NCI-H2081 (cell line): ENCODE results near the gene FBXO15.

Experiments
- DNase-seq, 2 experiments: peaks; one replicate each; lab custom pipeline; 2025; lab: John Stamatoyannopoulos, UW

FBXO15 gene

DNA sequence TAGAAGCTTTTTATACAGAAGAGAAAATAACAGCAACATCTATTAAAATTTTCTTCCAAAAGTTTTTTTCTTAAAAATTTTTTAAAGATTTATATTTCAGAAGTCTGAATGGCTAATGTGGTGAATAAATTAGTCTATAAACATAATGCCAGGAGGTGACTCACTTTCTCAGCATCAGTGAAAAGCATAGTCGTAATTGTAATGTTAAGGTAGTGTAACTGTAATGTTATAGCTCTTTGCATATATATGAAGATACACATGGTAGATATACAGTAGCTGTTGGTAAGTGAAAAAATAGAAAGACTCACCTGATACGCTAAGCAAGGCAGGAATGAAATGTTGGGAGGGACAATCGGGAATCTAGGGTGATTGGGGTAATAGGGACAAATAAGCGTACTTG, 6.2 kb upstream of the FBXO15 start:
- DNase-seq, result no peak

DNA sequence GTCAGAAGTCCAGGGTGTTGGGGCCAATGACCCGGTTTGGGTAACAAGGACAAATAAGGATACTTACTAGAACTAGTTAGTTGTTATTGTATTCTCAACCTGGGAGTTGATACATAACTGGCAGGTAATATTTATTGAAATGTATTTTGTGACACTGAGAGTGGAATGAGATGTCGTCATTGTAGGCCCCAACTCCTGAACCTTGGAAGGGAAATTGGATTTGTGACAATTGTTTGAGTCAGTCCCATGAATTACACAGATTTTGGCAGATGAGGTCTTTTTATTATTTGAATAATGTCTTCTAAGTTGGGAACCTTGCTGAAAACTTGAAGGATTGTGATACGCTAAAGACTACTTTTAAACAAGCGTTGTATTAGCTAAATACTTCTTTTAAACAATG, 5.7 kb upstream of the FBXO15 start:
- DNase-seq, result no peak

DNA sequence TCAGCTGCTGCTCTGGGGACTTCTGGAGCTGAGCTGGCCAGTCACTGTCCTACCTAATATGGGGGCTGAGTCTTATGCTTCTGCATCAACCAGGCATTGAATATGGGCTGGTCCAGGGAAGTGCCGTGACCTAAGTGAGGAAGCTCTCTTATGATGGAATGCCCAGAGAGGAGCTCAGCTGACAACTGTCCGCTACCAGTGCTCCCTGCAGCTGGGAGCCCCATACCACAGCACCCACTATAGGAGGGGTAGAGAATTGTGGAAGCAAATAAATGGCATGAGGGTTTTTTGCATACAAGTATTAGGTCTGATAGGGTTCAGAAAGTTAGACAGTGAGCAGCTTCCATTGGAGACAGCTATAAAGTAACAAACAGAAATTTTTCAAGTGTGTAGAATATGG, 5.2 kb upstream of the FBXO15 start:
- no peak for DNase-seq

DNA sequence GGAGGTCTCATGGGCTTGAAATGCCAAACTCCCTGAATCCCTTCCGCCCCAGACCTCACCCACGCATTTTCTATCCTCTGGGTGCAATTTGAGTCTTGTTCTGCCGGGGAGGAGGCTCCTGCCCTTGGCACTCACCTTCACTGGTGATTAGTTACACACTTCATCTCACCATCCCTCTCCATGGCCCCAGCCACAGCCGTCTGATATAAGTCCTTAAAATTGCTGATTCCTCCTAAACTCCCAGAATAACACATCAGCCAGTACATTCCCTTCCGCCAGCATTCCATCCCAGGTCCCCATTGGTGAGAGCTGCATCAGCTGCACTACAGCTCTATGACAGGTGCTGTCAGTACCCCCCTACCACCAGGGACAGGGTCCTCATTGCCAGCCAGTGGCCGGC, 4.6 kb upstream of the FBXO15 start:
- DNase-seq, result no peak

DNA sequence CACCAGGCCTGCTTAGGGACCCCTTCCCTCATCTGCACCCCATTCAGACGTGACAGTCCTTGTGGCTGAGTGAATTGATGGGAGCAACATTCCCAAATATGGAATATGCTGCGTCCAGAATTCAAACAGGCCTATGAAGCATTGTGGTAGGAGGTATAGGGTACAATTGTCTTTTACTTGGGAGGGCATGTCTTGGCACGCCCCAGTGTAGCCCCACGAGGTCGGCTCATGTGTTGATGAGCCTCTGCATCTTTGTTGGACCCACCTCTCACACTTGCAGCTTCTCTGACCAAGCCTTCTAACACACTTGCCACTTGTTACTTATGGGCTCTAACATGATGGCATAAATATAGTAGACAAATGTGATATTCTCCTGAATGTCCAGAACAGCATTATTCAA, 2.2 kb upstream of the FBXO15 start:
- no peak for DNase-seq

DNA sequence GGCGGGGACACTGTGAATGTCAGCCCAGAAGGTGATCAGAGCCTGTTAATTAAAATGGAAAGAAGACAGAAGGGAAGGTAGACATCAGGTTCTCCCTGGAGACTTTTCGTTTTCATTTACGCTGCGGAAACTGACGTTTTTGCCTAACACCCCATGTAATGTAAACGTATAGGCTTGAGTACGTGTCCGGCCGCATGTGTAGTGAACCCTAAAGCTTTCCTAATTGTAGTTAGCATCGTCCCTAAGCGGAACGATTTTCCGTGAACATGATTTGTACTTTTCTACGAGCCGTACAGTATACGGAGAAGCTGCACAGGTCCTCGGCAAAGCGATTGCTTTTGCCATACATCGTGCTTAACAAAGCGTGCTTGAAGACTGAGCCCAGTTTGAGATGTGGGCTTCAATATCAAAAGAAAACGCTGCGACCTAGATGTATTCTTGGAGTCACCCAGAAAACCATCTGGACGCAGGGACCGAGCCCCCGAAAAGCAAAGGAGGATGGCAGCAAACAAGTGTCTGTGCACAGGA, 973 bp upstream of the FBXO15 start:
- DNase-seq, result no peak

DNA sequence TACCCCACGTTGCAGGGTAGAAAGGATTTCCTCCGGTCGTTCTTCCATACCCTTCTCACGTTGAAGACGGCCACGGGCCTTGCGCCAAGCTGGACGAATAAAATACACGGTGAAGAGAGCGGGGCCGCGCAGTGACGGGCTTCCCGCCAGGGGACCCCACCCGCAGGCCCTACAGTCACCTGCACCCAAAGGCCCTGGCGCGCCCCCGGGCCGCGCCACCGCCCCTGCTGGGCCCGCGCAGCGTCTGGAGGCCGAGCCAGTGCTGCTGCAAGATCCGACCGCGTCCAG, 199 bp downstream of the FBXO15 start:
- DNase-seq, result no peak

DNA sequence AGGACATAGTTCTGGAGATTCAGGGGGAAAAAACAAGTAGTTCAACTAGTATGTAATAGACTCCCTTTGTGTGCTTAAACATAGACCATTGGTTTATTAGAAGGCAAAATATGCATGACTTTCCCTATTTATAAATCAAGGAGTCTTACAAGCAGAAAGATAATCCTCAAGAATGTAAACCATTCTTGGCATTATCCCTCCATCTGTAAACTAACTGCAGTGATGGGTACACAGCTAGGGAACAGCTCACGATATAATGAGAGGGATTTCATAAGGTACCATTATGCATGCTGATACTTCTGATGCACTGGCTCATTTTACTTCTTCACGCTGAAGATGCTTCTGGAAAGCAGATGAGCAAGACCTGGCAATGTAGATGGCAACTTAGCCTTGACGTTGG, 878 bp downstream of the FBXO15 start:
- DNase-seq, result no peak

DNA sequence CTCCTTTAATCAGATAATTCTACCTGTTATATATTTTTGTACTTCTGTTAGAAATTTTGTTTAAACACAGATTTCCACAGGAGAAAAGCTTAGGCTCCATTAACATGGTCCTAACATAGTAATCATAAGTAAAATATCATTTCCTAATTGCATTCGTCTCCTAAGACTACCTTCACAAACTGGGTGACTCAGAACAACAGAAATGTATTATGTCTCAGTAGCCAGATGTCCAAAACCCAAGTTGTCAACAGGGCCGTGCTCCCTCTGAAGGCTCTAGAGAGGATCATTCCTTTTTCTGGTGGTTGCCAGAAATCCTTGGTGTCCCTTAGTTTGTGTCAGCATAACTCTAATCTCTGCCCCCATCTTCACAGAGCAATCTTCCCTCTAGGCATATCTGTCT, 5.4 kb downstream of the FBXO15 start:
- no peak for DNase-seq

DNA sequence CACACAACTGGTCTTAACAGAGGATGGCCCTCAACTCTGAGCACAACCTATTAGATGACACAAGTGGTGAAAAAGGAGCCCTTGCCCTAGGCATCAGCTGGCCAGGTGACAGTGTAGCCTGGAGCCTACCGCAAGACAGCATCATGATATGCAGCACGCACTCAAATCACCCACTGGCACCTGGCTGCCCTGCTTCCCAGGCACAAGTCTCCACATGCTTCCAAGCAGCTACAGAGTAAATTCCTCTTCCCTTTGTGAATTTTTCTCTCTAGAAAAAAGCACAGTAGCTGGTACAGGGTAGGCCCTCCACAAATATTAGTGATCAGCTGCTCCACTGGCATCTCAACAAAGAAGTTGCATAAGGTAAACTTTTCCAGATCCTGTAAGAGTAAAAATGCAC, 6.0 kb downstream of the FBXO15 start:
- no peak for DNase-seq

DNA sequence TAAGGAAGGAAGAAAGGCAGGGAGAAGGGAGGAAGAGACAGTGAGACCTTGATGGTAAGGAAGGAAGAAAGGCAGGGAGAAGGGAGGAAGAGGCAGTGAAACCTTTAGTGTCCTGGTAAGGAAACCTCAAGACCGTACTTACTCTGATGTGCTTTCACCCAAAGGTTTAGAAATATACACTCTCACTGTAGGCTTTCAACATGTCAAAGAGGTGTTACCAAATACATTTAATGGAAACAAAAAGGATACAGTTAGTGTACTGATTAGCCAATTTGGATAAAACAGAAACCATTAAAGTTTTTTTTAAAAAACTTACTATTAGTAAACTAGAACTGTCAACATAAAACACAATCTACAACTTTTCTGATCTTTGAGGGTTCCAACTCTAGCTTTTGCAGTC, 7.1 kb downstream of the FBXO15 start:
- no peak for DNase-seq

DNA sequence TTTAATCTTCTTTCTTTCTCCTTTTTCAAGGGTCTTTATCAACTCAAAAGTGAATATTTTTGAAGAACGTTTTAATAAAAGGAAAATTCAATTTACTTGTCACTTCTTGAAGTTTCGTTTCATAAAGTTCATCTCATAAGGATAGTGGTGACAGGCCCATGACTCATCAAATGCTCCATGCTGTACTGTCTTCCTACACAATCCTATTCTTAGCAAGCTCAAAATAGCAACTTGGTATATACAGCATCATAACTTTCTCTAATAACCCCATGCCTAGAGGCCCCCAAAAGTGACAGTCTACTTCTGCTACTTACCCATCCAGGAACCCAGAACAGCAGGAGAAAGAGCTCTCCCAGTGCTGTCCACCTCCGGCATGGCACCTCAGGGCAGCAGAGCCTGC, 7.7 kb downstream of the FBXO15 start:
- no peak for DNase-seq

DNA sequence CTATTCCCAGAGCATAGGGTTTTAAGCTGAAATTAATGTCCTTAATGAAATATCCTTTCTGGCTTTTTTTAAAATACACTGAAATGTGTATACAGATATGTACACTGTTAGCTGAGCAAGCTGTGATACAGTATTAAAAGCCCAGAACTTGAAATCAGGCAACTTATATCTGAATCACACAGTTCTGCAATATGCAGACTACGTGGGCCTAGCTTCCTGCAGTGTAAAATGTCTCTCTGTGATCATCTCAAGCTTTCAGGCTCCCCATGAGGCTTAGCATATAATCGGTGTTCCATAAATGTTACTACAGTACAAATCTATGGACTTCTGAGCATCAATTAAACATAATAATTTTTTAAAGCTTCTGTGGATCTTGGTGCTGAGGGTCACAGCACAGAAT, 8.2 kb downstream of the FBXO15 start:
- DNase-seq, result no peak

DNA sequence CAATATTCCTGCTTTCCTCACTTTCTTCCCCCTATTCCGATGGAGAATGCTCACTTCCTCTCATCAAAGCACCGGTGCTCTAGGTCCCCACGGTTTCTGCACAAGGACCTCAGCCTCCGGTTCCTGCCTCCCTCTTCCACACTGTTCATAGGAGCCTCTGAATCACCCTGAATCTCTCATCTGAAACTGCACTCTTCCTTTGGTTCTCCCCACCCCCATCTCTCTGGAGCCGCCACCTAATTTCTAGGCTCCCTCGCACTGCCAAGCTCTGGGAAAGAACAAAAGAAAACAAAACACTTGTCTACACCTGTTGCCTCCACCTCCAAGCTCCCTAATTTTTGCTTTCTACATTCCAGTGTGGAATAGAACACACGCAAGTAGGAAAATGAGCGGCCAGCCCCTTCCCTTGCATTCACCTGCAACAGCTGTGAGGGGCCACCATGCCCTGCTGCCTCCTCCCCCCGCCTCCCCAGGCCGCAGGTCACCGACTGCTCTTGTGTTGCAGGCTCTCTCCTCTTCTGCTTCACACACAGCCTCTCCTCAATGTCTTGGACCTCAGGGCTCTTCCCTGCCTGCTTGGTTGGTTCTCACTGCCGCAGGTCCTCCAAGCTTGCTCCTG, 9.6 kb downstream of the FBXO15 start:
- no peak for DNase-seq

DNA sequence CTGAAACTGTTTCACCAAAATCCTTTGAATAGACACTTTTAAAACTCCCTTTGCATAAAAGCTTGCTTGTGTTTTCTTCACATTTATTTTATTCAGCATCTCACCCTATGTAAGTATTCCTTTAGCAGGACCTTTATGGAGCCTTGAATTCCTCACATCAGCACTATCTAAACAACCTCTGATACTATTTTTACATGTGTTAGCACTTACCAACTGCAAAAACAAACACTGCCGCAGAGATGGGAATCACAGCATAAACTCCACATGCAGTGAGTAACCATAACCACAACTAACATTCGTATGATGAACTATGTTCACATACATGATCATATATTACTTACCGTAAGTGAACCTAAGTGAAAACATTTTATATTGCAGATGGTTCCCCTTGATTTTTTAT, 15.4 kb downstream of the FBXO15 start:
- no peak for DNase-seq

DNA sequence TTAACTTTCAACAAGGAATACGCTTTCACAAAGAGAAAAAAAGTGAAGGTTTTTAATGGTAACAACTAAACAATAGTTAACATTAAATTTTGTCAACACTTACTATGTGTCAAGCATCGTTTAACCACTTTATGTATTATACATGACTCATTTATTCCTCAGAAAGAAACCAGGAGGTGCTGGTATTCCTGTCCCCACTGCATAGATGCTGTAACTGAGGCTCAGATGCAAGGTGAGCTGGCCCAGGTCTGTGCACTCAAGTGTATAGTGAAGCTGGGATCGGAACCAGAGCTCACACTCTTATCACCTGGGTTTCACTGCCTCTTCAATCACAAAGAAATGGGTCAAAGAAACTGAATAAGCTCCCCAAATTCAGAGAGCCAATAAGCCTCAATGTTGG, 16.5 kb downstream of the FBXO15 start:
- no peak for DNase-seq

DNA sequence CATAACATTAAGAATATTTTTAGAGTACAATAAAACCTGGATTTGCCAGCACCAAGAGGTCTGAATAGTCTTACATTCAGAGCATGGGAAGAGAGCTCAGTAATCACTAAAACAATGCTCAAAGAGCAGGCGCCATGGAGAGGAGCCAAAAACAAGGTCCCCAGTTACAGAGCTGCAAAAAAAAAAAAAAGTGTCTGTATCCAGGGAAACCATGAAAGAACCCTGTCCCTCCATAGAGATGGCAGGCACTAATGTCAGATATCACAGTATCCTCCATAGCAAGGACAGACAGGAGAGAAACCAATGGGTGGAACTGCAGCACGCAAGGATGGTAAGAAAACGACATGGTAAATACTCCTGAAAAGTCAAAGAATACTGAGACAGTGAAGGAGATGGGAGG, 19.5 kb downstream of the FBXO15 start:
- DNase-seq, result no peak

DNA sequence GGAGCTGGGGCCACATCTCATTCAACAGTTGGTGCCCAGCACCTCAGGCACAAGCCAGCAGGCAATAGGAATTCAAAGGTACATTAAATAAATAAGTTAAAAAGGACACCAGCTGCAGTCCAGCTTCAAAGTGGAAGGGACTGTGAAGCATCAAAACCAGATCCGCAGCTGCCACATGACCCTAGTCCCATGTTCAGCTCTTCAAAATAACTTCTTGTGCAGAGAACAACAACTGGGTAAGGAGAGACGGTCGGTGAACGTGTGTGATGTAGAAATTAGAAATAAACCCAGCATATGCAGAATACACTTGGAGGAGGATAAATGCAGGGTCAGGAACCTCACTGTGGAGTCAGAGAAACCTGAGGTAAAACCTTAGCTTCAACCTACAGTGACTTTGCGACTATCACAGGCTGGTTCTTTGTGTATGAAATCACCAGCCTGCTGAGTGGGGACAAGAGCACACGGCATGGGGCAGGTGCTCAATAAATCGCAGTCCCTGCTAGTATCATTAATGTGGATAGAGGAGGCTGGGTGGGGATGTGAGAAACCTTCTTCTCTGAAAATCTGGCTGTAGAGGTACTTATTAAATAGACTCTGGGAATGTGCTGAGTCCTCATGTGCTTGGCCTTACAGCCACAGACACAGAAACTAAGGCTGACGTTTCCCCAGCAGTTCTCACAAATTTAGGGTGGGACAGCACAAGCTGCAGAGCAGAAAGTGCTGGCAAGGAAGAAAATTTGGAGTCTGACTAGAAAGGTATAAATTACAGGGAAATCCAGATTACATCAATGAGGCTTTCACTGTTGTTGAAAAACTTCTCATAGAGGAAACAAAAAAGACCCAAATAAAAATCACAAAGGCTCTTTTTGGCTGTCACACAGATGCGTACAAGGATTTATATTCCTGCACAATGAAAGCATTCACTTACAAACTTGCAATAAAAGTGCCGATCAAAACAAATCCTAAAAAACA, 20.7 kb downstream of the FBXO15 start:
- DNase-seq, result no peak

DNA sequence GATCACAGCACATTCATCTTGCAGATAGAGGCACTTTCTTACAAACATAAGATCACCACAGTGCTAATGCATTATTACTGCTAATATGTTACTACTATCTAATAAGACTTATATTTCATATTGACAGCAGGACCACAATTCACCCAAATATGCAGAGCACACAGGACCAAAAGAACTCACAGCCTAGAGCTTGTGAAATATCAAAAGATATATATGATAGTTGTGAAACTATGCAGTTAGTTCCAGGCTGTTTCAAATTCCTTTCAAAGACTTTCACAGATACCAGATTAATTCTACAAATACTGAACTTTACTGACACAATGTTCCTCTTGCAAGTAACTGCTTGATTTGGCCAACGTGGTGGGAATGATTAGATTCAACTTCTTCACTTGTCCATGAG, 23.0 kb downstream of the FBXO15 start:
- DNase-seq, result no peak

DNA sequence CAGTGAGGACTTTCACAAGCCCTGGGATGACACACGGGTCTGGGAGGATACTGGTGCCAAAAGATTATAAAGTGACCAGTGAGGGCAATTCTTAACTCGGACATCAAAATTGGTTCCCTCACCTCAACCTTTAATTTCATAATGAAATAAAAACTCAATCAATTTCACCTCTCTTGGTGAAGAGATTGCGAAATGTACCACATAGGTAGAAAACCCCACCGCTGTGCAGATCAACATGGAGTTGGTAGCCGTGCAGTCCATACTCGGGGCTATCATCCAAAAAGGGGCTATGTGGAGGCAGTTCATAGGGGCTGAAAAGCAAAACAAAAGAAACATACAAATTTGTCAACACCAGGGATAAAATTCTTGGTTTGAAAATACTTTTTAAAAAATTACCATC, 24.4 kb downstream of the FBXO15 start:
- DNase-seq, result no peak

DNA sequence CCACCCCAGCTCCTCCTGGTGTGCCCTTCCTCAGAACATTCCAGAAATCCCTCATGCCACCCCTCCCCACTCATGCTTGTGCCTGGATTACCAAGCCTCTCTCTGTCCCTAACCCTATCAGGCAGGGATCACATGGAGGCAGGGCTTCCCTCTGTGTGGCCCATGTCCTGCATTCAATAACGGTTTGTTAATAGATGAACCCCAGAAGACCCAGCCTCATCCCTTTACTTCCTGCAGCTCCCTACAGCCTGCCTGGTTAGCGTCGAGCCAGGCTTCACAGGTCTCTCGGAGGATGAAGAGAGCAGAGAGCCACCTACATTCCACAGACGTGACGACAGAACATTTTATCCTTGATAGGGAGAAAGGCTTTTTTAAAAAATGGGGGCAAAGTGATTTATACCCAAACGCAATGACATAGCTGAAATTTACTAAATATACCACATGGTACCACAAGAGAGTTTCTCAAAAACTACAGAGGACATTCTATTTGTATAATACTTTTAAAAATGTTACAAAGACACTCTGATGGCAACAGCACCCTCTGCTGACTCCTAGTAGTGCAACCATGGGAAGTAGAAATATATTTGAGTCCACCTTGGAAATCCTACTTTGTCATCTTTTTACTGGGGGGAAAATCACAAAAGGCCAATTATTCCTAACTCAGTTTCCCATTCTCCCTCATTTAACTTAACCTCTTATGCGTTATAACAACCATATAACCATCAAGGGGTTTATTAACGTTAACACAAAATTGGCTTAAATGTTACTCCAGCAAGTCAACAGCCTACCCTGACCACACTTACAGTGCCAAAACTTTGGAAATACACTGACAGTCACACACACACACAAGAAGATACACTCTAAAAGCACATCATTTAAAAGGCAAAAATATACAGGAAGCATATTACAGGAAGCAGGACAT, 30.7 kb downstream of the FBXO15 start:
- peak; percentile 8 to 51 for DNase-seq

DNA sequence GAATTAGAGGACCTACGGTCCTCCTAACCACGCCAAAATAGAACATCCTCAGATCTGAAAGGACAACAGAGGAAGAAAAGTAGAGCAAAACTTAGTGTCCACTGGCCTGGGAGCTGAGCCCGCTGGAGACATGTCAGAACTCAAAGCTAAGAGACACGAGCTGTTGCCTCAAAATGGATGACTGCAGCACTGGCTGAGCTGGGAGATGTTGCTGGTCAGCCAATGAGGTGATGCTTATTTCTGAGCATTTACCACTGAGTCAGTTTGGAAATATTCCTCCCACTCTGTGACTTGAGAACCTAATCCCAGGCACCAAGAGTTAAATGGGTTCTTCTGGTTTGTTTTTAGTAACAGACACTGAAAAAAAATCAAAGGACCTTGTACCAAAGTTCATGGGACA, 32.6 kb downstream of the FBXO15 start:
- no peak for DNase-seq

DNA sequence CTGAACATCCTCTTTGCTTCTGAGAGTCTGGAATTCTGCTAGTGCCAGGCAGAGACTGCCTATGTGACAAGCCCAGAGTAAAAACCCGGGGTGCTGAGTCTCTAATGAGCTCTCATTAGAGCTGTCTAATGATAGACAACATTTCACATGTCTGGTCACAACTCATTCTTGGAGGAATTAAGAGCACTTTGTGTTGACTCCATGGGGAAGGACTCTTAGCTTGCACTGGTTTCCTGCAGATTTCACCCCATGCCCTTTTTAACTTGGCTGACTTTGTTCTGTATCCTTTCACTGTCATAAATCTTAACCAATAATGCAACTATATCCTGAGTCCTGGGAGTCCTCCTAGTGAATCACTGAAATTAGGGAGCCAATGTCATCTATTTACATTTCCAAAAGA, 33.5 kb downstream of the FBXO15 start:
- no peak for DNase-seq
